MCF 10A (cell line): Measurements from ENCODE around the gene TWIST2. TPM values are rescaled to one million over a fixed set of nuclear protein-coding genes. Genes with fewer than 3 reads are reported as not detected.

Experiments
- BruUV-seq: library from RNA; stranded (reverse); fragments of 400-500 nt; replicated peaks from 2 replicates; lab custom pipeline; 2021; lab: Mats Ljungman, UMichigan
- CTCF ChIA-PET: fragments of 300-600 bp; sonication (Branson Sonifier 250); formaldehyde crosslinking; extraction: SDS; loops from one replicate; lab custom pipeline; 2021; ENCODE audit warnings: antibody characterized with exemption, inconsistent platforms; lab: Yijun Ruan, JAX
- POLR2A ChIA-PET: fragments of 300-600, 350-650 bp; sonication (Branson Sonifier 250); formaldehyde crosslinking; extraction: SDS; loops from one replicate; lab custom pipeline; 2020; ENCODE audit warnings: antibody characterized with exemption, inconsistent platforms; lab: Yijun Ruan, JAX
- DNase-seq: peaks from one replicate; pipeline ENCODE4 v3.0.0-alpha.2; 2018; ENCODE audit not compliant: unreplicated experiment
- H3K27ac Mint-ChIP-seq: one replicate; pipeline ENCODE4 v1.8.0; 2022; ENCODE audit warnings: mild to moderate bottlenecking, low read depth, mixed read lengths; ENCODE audit not compliant: unreplicated experiment
- H3K27me3 Mint-ChIP-seq: one replicate; pipeline ENCODE4 v1.8.0; 2022; ENCODE audit warnings: mixed read lengths; ENCODE audit not compliant: insufficient read depth, unreplicated experiment
- H3K36me3 Mint-ChIP-seq: one replicate; pipeline ENCODE4 v1.8.0; 2022; ENCODE audit warnings: mild to moderate bottlenecking, moderate library complexity, mixed read lengths; ENCODE audit not compliant: insufficient read depth, unreplicated experiment
- H3K4me1 Mint-ChIP-seq: one replicate; pipeline ENCODE4 v1.8.0; 2022; ENCODE audit warnings: mixed read lengths; ENCODE audit not compliant: insufficient read depth, unreplicated experiment
- H3K4me3 Mint-ChIP-seq: one replicate; pipeline ENCODE4 v1.8.0; 2022; ENCODE audit warnings: mild to moderate bottlenecking, moderate library complexity, mixed read lengths; ENCODE audit not compliant: unreplicated experiment
- H3K9me3 Mint-ChIP-seq: one replicate; pipeline ENCODE4 v1.8.0; 2022; ENCODE audit warnings: mixed read lengths; ENCODE audit not compliant: unreplicated experiment
- CTCF ChIP-seq: fragments of 200-600 bp; IDR thresholded peaks from one replicate; pipeline ENCODE4 v1.8.0; 2022; ENCODE audit warnings: antibody characterized with exemption, mild to moderate bottlenecking; ENCODE audit not compliant: unreplicated experiment
- intact Hi-C: fragments of 100-400 bp; cut with micrococcal nuclease; formaldehyde crosslinking; loops from 2 replicates; pipeline ENCODE4 v1.14.1; 2022
- total RNA-seq: library from RNA; stranded (reverse); gene quantifications from 2 replicates; pipeline ENCODE4 v1.2.3, GENCODE V29; 2022

Gene TWIST2
- total RNA-seq, 1 experiment from 2014 or later: 30.2 TPM

GRCh38 chr2:238873381-238873801 is 25.5 kb downstream of the TWIST2 start:
- BruUV-seq: no TSS peak
- Mint-ChIP-seq H3K36me3 (peaks cover 36% of the 10 kb centered on the region), H3K9me3 (no peaks in the 10 kb centered on the region), H3K4me1 (peaks cover 10% of the 10 kb centered on the region), H3K4me3 (no peak overlapping the region), H3K27me3 (no peaks in the 10 kb centered on the region), H3K27ac (no peak overlapping the region)
- TF ChIP-seq CTCF: no peak
- ChIA-PET POLR2A (interaction anchor here (0.6 kb wide), 1 partner anchor 75 kb away, joined by 3 read pairs; no protein-coding TSS in a partner anchor), CTCF (interaction anchor here (1.0 kb wide), 1 partner anchor 130 kb away, joined by 3 read pairs; no protein-coding TSS in a partner anchor)
- intact Hi-C loops: no loop called here
- DNase-seq: no peak

DNA sequence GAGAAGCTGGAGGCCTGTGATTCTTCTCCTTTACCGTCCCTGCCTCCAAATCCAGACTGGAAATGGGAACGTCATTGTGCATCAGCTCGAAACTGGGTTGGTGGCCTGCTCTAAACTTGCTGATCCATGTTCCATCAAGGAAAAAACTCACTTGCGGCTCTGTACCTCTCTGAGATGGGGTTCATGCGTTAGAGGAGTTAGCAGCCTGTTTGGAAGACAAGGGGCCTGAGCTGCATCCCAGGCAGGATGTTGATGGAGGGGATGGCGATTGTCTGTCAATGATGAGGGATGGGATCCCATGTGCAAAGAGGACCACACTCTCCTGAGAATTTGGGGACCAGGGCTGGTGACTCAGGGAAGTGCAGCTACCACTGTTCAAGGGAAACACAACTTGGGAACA is 26.0 kb downstream of the TWIST2 start:
- Mint-ChIP-seq H3K27ac (no peak overlapping the region), H3K9me3 (no peaks in the 10 kb centered on the region), H3K4me1 (peaks cover 6% of the 10 kb centered on the region), H3K4me3 (no peak overlapping the region), H3K27me3 (no peaks in the 10 kb centered on the region), H3K36me3 (peaks cover 37% of the 10 kb centered on the region)
- POLR2A ChIA-PET: interaction anchor here (0.6 kb wide), 1 partner anchor 74 kb away, joined by 3 read pairs; no protein-coding TSS in a partner anchor
- intact Hi-C loops: no loop called here
- no peak for TF ChIP-seq CTCF
- BruUV-seq: no TSS peak
- CTCF ChIA-PET: interaction anchor here (1.0 kb wide), 1 partner anchor 129 kb away, joined by 3 read pairs; no protein-coding TSS in a partner anchor
- no peak for DNase-seq

DNA sequence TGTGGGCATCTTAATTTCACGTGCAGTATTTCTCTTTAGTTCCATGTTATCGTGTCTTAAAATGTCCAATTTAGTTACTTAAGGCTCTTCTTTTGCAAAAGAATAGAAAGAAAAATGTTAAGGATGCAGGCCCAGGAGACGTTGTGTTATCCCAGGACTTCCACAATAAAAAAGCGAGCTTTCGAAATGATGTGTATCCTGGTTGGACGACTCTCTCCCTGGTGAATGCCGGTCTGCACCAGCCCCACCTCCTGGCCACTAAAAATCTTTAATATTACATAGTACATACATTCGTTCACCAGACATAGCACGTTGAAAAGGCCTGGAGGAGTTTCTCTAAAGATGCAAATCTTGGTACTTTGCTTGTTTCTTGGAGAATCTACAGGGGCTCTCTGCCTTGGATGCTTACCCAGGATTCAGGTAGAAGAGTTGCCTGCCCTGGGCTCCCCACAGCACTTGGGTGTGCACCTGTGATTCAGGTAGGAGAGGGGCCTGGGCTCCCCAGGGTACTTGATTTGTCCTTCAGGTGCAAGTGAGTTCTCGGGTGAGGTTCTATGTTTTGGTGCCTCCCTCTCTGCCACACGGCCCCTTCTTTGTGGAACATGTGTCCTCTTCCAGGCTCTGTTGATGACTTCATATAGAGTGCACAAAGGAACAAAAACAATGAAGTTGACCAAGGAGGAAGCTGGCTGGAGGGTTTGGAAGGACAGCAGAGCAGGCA is 26.6 kb downstream of the TWIST2 start:
- no TSS peak for BruUV-seq

More for the DNA sequence above, 26.6 kb downstream of the TWIST2 start:
- ChIA-PET POLR2A (interaction anchor here (1.5 kb wide), 1 partner anchor 45 kb away, joined by 4 read pairs; no protein-coding TSS in a partner anchor), CTCF (interaction anchor here (0.7 to 1.4 kb wide), 3 partner anchors 12 to 24 kb away, joined by 3 to 4 read pairs (median 3); no protein-coding TSS in a partner anchor)
- no peaks in the 10 kb centered on the region for H3K9me3 Mint-ChIP-seq
- DNase-seq: no peak
- H3K27me3 Mint-ChIP-seq: no peaks in the 10 kb centered on the region
- no peak overlapping the region for H3K4me3 Mint-ChIP-seq
- H3K27ac Mint-ChIP-seq: no peak overlapping the region
- no peak for TF ChIP-seq CTCF
- intact Hi-C loops: no loop called here
- peaks cover 36% of the 10 kb centered on the region for H3K36me3 Mint-ChIP-seq
- no peaks in the 10 kb centered on the region for H3K4me1 Mint-ChIP-seq
